K562 (cell line): ENCODE measurements around the gene LONP1. TPM values are rescaled to one million over a fixed set of nuclear protein-coding genes. Genes with fewer than 3 reads are reported as not detected.

Experiments used
- ARNT ChIP-seq, 2 experiments: fragments of 450-650 bp; IDR thresholded peaks; 2 replicates each; pipeline ENCODE4 v1.6.1; 2016; ENCODE audit warnings: mild to moderate bottlenecking in 1 of 2
- ATF7 ChIP-seq: fragments of 450-650 bp; IDR thresholded peaks from 2 replicates; pipeline ENCODE4 v1.7.1; 2014; ENCODE audit warnings: mild to moderate bottlenecking, moderate library complexity
- CBX2 ChIP-seq: fragments of 200-600 bp; sonication (generic); IDR thresholded peaks from one replicate; pipeline ENCODE4 v1.6.1; 2012; ENCODE audit warnings: mild to moderate bottlenecking, low read length, inconsistent platforms; ENCODE audit not compliant: insufficient read depth, poor library complexity, severe bottlenecking
- CHD4 ChIP-seq: fragments of 200-600 bp; sonication (generic); IDR thresholded peaks from 3 replicates; pipeline ENCODE4 v1.6.1; 2012; ENCODE audit warnings: low read depth, mild to moderate bottlenecking, mixed read lengths, low read length, inconsistent platforms; ENCODE audit not compliant: insufficient read depth, insufficient replicate concordance, poor library complexity, severe bottlenecking
- EP300 ChIP-seq: IDR thresholded peaks from 2 replicates; pipeline ENCODE4 v1.6.1; 2012; ENCODE audit warnings: low read length, improper control_type of control experiment
- HLTF ChIP-seq: fragments of 450-650 bp; IDR thresholded peaks from 2 replicates; pipeline ENCODE4 v1.6.1; 2016
- L3MBTL2 ChIP-seq: fragments of 450-650 bp; IDR thresholded peaks from 2 replicates; pipeline ENCODE4 v1.6.1; 2016; ENCODE audit warnings: mild to moderate bottlenecking, moderate library complexity
- ZBTB33 ChIP-seq: sonication (generic); formaldehyde crosslinking; IDR thresholded peaks from 2 replicates; pipeline ENCODE4 v1.8.1; 2023; ENCODE audit warnings: mild to moderate bottlenecking, missing genetic modification reagents
- ZFPM2 ChIP-seq: fragments of 250-450 bp; sonication (Bioruptor Pico); IDR thresholded peaks from 2 replicates; pipeline ENCODE4 v1.5.1; 2022; ENCODE audit warnings: mild to moderate bottlenecking
- ZNF398 ChIP-seq: fragments of 250-450 bp; sonication (Bioruptor Pico); IDR thresholded peaks from 2 replicates; pipeline ENCODE4 v1.8.0; 2021; ENCODE audit warnings: moderate library complexity, mild to moderate bottlenecking, inconsistent platforms
- ZNF436 ChIP-seq: fragments of 250-450, 450-650 bp; sonication (Bioruptor Pico); formaldehyde crosslinking; IDR thresholded peaks from 2 replicates; pipeline ENCODE4 v1.7.0; 2020; ENCODE audit warnings: mild to moderate bottlenecking
- ZNF512 ChIP-seq: IDR thresholded peaks from 2 replicates; pipeline ENCODE4 v1.6.1; 2016; ENCODE audit warnings: missing genetic modification characterization, missing compliant biosample characterization
- ZNF699 ChIP-seq: fragments of 250-450 bp; sonication (Bioruptor Pico); IDR thresholded peaks from 2 replicates; pipeline ENCODE4 v1.8.0; 2021; ENCODE audit warnings: mild to moderate bottlenecking, moderate library complexity; ENCODE audit not compliant: insufficient replicate concordance
- ZNF75A ChIP-seq: fragments of 450-650 bp; formaldehyde crosslinking; IDR thresholded peaks from 2 replicates; pipeline ENCODE4 v1.4.0; 2020; ENCODE audit warnings: mild to moderate bottlenecking
- polyA plus RNA-seq, 8 experiments: library from polyadenylated mRNA; depleted of rRNA in 4 of 8; stranded (reverse) in 5 of 8; unstranded in 3 of 8; fragments of >200 nt; fragmentation: Nextera tagmentation in 2 of 8; fragmentation: Illumina TruSeq in 1 of 8; extraction: Ambion mirVana in 2 of 8; extraction: Trizol in 1 of 8; gene quantifications; 2 replicates each; pipeline versions ENCODE4 v1.2.1 to v1.2.3, GENCODE V29; 2011 to 2014; ENCODE audit warnings: inconsistent platforms in 1 of 8, missing spikeins in 1 of 8
- total RNA-seq, 7 experiments: library from RNA; depleted of rRNA in 6 of 7; stranded (reverse); fragments of >200 nt in 6 of 7; fragmentation: Illumina TruSeq in 2 of 7; extraction: Trizol in 2 of 7; gene quantifications; 2 replicates each; pipeline versions ENCODE4 v1.2.1 to v1.2.3, GENCODE V29; 2011 to 2021; ENCODE audit warnings: low replicate concordance in 1 of 7
- TF ChIP-seq, protein P1 (sequence below): fragments of 250-450 bp; sonication (Bioruptor Pico); IDR thresholded peaks from 2 replicates; pipeline ENCODE4 v1.8.0; 2022; ENCODE audit warnings: inconsistent platforms, mild to moderate bottlenecking, moderate library complexity, borderline replicate concordance

LONP1 gene
- total and polyA plus RNA-seq, 9 of the 15 experiments (the other 6 are each of a cell fraction or from before 2014, with no cell fraction given): 1.1 to 238 (median 84.5) TPM

GRCh38 chr19:5719961-5720790 lies at the start of gene LONP1, which contains the start of gene CATSPERD (continued):
- TF ChIP-seq ZNF512 (tag): no peak
- TF ChIP-seq ZNF398 (CRISPR knock-in tag): no peak
- TF ChIP-seq ZNF699 (CRISPR knock-in tag): no peak
- TF ChIP-seq L3MBTL2: peak; percentile 91; the same call in 1 of the 2 replicates
- no peak for TF ChIP-seq CBX2
- no peak for TF ChIP-seq ARNT (IDR thresholded peaks at IDR 0.05)
- no peak for TF ChIP-seq ZNF75A (CRISPR knock-in tag)
- TF ChIP-seq ZFPM2 (CRISPR knock-in tag): no peak
- TF ChIP-seq HLTF: no peak
- TF ChIP-seq, protein P1, sequence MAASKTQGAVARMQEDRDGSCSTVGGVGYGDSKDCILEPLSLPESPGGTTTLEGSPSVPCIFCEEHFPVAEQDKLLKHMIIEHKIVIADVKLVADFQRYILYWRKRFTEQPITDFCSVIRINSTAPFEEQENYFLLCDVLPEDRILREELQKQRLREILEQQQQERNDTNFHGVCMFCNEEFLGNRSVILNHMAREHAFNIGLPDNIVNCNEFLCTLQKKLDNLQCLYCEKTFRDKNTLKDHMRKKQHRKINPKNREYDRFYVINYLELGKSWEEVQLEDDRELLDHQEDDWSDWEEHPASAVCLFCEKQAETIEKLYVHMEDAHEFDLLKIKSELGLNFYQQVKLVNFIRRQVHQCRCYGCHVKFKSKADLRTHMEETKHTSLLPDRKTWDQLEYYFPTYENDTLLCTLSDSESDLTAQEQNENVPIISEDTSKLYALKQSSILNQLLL: no peak
- peak; percentile 65; the same call in 1 of the 2 replicates for TF ChIP-seq EP300
- peak; percentile 70; the same call in 1 of the 2 replicates for TF ChIP-seq ZBTB33 (CRISPR knock-in tag)
- TF ChIP-seq ZNF436 (CRISPR knock-in tag): no peak
- TF ChIP-seq CHD4: no peak
- peak; percentile 89 for TF ChIP-seq ATF7
